HFF-Myc (cell line): Measurements from ENCODE around the gene STK40.

ENCODE experiments used
- DNase-seq: peaks from one replicate; pipeline ENCODE4 v3.0.0-alpha.2; 2011; ENCODE audit warnings: low read depth; ENCODE audit errors: extremely low read depth
- H3K4me3 ChIP-seq: replicated peaks from 2 replicates; pipeline ENCODE4 v1.5.1; 2011; ENCODE audit warnings: low read depth, mild to moderate bottlenecking, control low read depth, low read length
- TF ChIP-seq, protein P1 (sequence below): IDR thresholded peaks from 2 replicates; pipeline ENCODE4 v1.5.1; 2012; ENCODE audit warnings: mild to moderate bottlenecking, low read depth, low read length, control low read depth; ENCODE audit errors: missing control alignments

The STK40 gene

GRCh38 chr1:36342426-36343185 lies 43.1 kb downstream of the STK40 start:
- TF ChIP-seq, protein P1, sequence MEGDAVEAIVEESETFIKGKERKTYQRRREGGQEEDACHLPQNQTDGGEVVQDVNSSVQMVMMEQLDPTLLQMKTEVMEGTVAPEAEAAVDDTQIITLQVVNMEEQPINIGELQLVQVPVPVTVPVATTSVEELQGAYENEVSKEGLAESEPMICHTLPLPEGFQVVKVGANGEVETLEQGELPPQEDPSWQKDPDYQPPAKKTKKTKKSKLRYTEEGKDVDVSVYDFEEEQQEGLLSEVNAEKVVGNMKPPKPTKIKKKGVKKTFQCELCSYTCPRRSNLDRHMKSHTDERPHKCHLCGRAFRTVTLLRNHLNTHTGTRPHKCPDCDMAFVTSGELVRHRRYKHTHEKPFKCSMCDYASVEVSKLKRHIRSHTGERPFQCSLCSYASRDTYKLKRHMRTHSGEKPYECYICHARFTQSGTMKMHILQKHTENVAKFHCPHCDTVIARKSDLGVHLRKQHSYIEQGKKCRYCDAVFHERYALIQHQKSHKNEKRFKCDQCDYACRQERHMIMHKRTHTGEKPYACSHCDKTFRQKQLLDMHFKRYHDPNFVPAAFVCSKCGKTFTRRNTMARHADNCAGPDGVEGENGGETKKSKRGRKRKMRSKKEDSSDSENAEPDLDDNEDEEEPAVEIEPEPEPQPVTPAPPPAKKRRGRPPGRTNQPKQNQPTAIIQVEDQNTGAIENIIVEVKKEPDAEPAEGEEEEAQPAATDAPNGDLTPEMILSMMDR: peak; percentile 81
- H3K4me3 ChIP-seq: no peak overlapping the region
- no peak for DNase-seq

DNA sequence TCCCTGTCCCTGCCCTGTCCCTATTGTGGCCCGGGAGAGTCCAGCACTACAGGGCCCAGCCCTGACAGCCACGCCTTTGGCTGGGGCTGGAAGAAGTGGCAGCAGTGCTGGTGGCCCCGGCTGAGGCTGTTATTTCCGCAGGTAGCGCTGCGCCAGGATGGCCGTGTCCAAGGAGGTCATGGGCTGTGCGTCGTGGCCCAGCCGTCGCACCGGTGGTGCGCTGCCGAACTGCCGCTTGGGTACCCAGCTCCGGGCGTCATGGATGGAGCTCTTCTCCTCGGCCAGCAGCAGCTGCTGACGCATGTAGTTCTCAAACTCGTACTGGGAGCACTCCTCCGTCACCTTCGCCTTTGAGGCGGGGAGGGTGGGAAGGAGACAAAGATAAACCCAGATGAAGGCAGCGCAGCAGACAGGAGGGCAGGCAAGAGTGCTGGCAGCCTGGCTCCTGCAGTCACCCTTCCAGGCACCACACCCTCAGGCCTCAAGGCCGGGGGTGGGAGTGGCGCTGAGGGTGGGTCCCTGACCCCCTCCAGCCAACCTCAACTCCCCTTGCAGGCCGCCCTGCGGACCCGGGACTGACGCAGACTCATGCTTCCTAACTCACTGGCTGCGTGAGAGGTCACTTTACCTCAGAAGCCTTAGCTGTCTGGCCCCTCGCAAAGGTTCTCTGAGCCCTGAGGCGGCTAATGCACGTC lies 44.0 kb downstream of the STK40 start:
- DNase-seq: no peak
- H3K4me3 ChIP-seq: no peak overlapping the region
- TF ChIP-seq, protein P1: no peak

DNA sequence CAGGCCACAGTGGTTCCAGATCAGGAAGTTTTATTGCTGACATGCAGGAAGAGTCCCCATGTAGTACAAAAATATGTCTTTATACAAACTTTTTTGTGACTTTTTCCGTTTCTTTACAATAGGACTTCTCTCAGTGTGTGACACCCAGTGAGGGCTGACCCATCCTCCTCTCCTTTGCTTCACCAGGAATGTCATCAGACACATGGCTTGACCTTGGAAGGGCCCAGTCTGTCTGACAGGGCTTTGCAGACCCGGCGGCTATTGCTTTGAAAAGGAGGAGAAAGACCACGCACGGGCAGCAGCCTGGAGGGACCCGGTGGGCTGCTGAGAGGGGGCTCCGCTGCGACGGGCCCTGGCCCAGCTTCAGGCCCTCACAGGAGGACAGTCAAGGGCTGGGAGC lies 46.1 kb downstream of the STK40 start:
- DNase-seq: no peak
- TF ChIP-seq, protein P1: no peak
- no peak overlapping the region for H3K4me3 ChIP-seq

DNA sequence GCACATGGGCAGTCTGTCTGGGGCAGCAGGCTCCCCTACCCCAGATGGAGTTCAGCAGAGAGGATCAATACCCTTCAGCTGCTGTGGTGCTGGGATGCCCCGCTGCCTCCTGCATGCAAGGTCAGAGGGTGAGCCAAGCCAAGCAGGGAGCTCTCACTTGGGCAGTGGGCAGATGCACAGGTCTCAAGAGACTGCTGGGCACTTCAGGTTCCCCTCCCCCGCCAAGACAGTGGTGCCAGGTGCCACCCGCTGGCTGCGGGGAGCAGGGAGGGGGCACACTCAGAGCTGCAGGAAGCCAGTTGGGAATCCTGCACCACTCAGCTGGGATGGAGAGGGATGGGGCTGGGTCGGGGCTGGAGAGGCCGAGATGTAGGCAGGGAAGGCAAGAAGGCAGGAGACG lies 46.5 kb downstream of the STK40 start:
- TF ChIP-seq, protein P1: no peak
- no peak overlapping the region for H3K4me3 ChIP-seq
- no peak for DNase-seq

DNA sequence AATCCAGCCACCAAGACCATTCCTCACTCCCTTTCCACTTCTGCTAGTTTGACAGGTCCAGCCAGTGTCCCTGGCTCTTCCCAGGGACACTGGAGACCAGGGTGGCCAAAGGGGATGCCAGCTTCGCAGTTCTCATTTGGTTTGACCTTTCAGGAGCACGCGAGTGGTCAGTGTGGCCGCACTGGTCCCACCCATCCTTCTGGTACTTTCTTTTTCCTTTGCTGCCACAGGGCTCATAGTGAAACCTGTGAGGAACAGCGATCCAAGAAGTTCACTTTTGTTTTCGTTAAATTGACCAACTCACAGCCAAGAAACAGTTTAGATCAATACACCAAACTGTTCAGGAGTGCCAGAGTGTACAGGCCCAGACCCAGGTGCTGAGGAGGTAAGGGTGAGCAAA lies 47.9 kb downstream of the STK40 start:
- TF ChIP-seq, protein P1: no peak
- H3K4me3 ChIP-seq: no peak overlapping the region
- no peak for DNase-seq

- no peak for DNase-seq
- H3K4me3 ChIP-seq: no peak overlapping the region
- TF ChIP-seq, protein P1: no peak
Observed at GRCh38 chr1:36330940-36331339, 54.8 kb downstream of the STK40 start.

GRCh38 chr1:36329817-36330216 lies 55.9 kb downstream of the STK40 start:
- no peak overlapping the region for H3K4me3 ChIP-seq
- DNase-seq: no peak
- TF ChIP-seq, protein P1: no peak
